SK-N-MC (cell line): ENCODE results near the gene UGT1A10.

Source experiments
- DNase-seq: peaks from one replicate; pipeline ENCODE4 v3.0.0-alpha.2; 2011; ENCODE audit warnings: low read depth, low spot score
- H3K27ac ChIP-seq: fragments of 200-600 bp; sonication (generic); 2 replicates; pipeline ENCODE4 v1.5.1; 2016; ENCODE audit warnings: mixed run types
- H3K36me3 ChIP-seq: fragments of 200-600 bp; sonication (generic); 2 replicates; pipeline ENCODE4 v1.6.1; 2017; ENCODE audit warnings: antibody characterized with exemption, low read length, mixed read lengths; ENCODE audit not compliant: insufficient read depth
- H3K4me3 ChIP-seq: fragments of 200-600 bp; sonication (generic); 2 replicates; pipeline ENCODE4 v1.5.1; 2016
- H3K9ac ChIP-seq: fragments of 200-600 bp; sonication (generic); 2 replicates; pipeline ENCODE4 v1.8.0; 2017; ENCODE audit warnings: mixed run types, mixed read lengths; ENCODE audit not compliant: insufficient read length
- H3K9me3 ChIP-seq: fragments of 200-600 bp; sonication (generic); 2 replicates; pipeline ENCODE4 v1.6.1; 2017; ENCODE audit warnings: low read depth, mild to moderate bottlenecking, antibody characterized with exemption, low read length, moderate library complexity, mixed read lengths
- EZH2 ChIP-seq: fragments of 200-600 bp; sonication (generic); IDR thresholded peaks from one replicate; pipeline ENCODE4 v1.6.1; 2017; ENCODE audit warnings: antibody characterized with exemption
- FOXP2 ChIP-seq: optimal IDR thresholded peaks from 2 replicates; pipeline ENCODE3; 2011; ENCODE audit warnings: mild to moderate bottlenecking, moderate library complexity; ENCODE audit not compliant: insufficient read depth; ENCODE audit errors: extremely low read length, control extremely low read depth
- POLR2AphosphoS5 ChIP-seq: IDR thresholded peaks from 2 replicates; pipeline ENCODE4 v1.6.1; 2012; ENCODE audit warnings: mild to moderate bottlenecking, low read depth, low read length, borderline replicate concordance

Gene UGT1A10

DNA sequence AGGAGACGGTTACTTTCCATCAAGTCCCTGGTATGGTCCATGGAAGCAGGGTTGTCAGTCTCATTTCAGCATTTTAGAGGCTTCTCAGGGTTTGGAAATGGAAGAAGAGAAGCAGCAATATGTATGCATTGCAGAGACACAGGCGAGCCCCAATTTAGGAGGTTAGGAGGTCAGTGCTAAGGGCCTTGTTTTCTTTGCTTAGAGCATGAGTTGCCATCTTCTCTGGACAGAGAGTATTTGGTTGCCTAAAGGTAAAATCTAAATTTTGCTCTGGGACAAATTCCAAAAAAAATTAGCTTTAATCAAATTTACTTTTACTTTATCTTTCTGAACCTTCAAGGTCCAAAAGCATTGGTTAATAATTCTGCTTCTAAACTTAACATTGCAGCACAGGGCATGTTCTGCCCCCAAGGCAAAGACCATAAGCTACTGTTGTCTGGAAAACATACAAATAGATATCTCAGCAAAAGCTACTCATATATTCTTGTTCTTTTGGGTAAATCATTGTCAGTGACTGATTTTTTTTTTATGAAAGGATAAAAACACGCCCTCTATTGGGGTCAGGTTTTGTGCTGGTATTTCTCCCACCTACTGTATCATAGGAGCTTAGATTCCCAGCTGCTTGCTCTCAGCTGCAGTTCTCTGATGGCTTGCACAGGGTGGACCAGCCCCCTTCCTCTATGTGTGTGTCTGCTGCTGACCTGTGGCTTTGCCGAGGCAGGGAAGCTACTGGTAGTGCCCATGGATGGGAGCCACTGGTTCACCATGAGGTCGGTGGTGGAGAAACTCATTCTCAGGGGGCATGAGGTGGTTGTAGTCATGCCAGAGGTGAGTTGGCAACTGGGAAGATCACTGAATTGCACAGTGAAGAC is 35.3 kb downstream of the UGT1A10 start, which contains the start of gene UGT1A9:
Gene UGT1A9 (plus strand): TSS at position 609 of the 872 bp plus-strand sequence. CDS start 37 bp downstream, at position 646.
- H3K9me3 ChIP-seq, result no peaks in the 10 kb centered on the region
- no peak within 1 kb of the TSS for H3K27ac ChIP-seq
- no peak within 1 kb of the TSS for H3K4me3 ChIP-seq
- TF ChIP-seq FOXP2, result no peak
- TF ChIP-seq EZH2, result no peak
- TF ChIP-seq POLR2AphosphoS5, result no peak
- H3K9ac ChIP-seq, result no peak within 1 kb of the TSS
- DNase-seq, result no peak
- no peaks in the 10 kb centered on the region for H3K36me3 ChIP-seq

DNA sequence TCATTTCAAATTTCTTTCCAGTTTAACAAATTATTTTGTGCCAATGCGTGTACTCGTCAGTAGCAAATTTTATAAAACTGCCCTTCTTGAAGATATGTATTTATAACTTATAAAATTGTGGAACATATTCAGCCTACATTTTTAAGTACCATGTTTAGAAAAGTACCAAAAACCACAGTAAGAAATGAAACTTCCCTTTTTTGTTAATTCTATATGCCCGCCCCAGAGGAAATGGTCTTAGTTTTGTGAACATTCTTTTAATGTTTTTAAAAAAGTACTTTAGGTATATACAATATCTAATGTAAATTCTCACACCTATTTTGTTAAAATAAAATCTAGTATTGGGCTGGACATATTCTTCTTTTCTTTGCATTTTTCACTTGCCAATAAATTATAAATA is 36.6 kb downstream of the UGT1A10 start:
- no peaks in the 10 kb centered on the region for H3K36me3 ChIP-seq
- no peaks in the 10 kb centered on the region for H3K9me3 ChIP-seq
- no peak overlapping the region for H3K27ac ChIP-seq
- no peak overlapping the region for H3K9ac ChIP-seq
- no peak for TF ChIP-seq POLR2AphosphoS5
- no peak for TF ChIP-seq EZH2
- TF ChIP-seq FOXP2, result no peak
- H3K4me3 ChIP-seq, result no peak overlapping the region
- DNase-seq, result no peak

DNA sequence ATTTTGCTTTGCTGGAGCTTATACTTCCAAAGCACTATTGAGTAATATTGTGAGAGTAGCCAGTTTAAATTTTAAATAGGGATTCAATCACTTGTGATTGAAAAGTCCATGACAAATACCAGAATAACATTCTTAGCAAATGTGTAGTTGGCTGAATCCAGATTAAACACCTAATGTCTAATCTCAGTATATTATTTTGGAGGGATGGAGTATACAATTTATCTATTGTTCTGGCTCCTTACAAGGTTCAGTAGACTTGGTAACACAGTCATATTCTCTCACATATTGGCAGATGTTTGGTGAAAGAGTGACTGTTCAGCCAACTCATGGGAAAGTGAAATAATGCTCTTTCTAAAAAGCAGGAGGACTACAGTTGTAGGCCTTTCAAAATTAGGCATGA is 37.6 kb downstream of the UGT1A10 start:
- H3K9ac ChIP-seq, result no peak overlapping the region
- TF ChIP-seq EZH2 (no peak), FOXP2 (no peak), POLR2AphosphoS5 (no peak)
- no peaks in the 10 kb centered on the region for H3K36me3 ChIP-seq
- no peak overlapping the region for H3K27ac ChIP-seq
- no peak overlapping the region for H3K4me3 ChIP-seq
- no peaks in the 10 kb centered on the region for H3K9me3 ChIP-seq
- DNase-seq, result no peak

DNA sequence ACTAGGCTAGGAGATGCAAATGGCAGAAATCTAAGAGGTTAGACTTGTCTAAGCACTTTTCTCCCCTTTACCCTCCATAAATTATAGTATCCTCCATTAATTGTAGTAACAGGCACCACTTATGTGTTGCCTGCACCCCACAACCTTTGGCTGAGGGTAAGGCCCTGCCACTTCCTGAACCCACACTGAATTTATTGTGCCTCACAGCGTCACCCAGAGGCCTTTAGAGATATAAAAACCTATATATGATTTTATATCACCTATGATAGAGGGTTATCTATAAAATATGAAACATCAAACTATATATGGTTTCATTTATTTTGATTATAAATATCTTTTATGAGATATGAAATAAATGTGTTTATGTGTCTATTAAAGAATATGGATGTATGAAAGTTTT is 38.1 kb downstream of the UGT1A10 start:
- no peak for DNase-seq
- no peak overlapping the region for H3K4me3 ChIP-seq
- TF ChIP-seq POLR2AphosphoS5 (no peak), FOXP2 (no peak), EZH2 (no peak)

DNA sequence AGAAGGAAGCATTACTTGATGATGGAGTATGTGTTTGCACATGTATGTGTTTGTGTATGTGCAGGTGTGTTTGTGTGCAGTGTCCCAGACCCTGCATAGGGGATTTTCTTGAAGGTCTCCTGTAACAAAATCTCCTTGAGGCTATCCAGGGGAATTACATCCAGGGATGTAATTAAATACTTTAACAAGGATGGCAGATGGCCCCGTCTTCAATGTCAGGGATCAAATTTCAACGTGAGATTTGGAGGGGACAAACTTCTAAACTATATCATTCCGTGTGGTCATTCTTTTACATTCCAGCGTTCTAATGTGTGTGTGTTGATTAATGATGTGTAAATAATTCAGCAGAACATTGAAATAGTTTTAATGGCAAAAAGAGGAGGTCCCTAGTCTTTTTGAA is 38.7 kb downstream of the UGT1A10 start:
- DNase-seq, result no peak
- H3K36me3 ChIP-seq, result no peaks in the 10 kb centered on the region
- no peak for TF ChIP-seq FOXP2
- TF ChIP-seq POLR2AphosphoS5, result no peak
- no peak for TF ChIP-seq EZH2
- H3K4me3 ChIP-seq, result no peak overlapping the region
- H3K9me3 ChIP-seq, result no peaks in the 10 kb centered on the region
- H3K9ac ChIP-seq, result no peak overlapping the region
- no peak overlapping the region for H3K27ac ChIP-seq

More for the DNA sequence above, 38.1 kb downstream of the UGT1A10 start:
- no peaks in the 10 kb centered on the region for H3K9me3 ChIP-seq
- H3K36me3 ChIP-seq, result no peaks in the 10 kb centered on the region
- no peak overlapping the region for H3K27ac ChIP-seq
- H3K9ac ChIP-seq, result no peak overlapping the region

DNA sequence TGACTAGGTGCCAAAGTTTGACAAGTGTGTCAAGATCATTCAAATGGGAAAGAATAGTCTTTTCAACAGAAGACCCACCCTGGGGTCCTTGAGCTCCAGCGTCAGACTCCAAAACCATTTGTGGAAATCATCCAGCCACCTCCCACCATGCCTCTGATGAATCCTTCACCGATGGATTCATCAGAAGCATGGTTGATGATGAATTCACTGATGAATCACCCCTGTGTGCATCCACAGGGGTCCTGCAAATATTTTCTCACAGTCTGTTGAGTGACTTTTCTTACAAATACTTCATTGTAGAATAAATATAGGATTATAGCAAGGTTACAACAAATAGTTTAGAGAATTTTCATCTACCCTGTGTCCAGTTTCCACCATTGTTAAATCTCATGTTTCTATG is 39.8 kb downstream of the UGT1A10 start:
- no peak for TF ChIP-seq FOXP2
- TF ChIP-seq POLR2AphosphoS5, result no peak
- TF ChIP-seq EZH2, result no peak
- H3K9me3 ChIP-seq, result no peaks in the 10 kb centered on the region
- H3K9ac ChIP-seq, result no peak overlapping the region
- no peaks in the 10 kb centered on the region for H3K36me3 ChIP-seq
- H3K27ac ChIP-seq, result no peak overlapping the region
- no peak for DNase-seq
- H3K4me3 ChIP-seq, result no peak overlapping the region

DNA sequence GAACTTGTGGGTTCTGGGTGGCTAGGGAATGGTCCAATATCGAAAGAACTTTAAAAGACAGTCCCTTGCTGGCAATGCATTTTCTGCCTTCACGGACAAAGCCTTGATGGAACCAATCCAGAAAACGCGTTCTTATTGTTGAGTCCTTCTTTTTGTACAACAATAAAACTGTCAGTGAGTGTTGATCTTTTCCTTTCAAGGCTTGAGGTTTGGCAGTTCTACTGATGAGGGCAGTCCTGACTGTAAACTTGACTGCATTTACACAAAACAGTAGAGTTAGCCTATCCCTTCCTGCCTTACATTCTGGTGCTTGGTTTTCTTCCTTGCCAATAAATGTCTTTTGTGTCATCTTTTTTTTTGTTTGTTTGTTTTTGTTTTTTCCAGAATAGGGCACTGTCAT is 42.9 kb downstream of the UGT1A10 start:
- Histone ChIP-seq H3K9me3 (no peaks in the 10 kb centered on the region), H3K27ac (no peak overlapping the region), H3K9ac (no peak overlapping the region), H3K36me3 (no peaks in the 10 kb centered on the region), H3K4me3 (no peak overlapping the region)
- no peak for DNase-seq
- TF ChIP-seq POLR2AphosphoS5 (no peak), EZH2 (no peak), FOXP2 (no peak)

DNA sequence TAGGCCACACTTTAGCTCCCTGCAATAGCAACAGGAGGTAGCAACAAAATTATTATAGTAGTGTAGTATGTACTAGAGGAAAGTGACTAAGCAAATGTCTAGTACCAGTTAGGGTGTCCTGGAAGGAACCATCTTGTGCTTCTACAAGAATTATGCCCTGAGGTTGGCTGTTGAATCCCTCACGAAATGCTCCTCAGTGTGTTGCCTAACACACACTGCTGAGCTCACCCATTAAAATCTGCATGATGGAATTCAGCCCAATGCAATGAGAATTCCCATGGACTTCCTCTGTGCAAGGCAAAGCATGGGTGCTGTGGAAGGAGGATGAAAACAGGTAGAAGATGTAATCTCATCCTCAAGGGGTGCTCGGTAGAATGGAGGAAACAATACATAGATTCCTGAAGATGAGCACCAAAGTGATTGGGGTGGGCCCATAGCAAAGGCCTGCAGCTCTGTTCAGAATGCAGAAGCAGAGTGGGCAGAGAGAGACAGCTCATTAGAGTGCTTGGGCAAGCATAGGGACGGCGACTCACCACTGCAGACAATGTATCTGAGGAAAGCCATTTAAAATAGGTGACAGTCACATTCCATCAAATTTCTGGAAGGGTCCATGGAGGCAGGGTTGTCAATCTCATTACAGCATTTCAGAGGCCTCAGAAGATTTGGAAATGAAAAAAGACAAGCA is 44.3 kb downstream of the UGT1A10 start:
- Histone ChIP-seq H3K9me3 (no peaks in the 10 kb centered on the region), H3K27ac (no peak overlapping the region), H3K4me3 (no peak overlapping the region), H3K36me3 (no peaks in the 10 kb centered on the region), H3K9ac (no peak overlapping the region)
- DNase-seq, result no peak
- TF ChIP-seq FOXP2, result no peak
- TF ChIP-seq EZH2, result no peak
- no peak for TF ChIP-seq POLR2AphosphoS5

DNA sequence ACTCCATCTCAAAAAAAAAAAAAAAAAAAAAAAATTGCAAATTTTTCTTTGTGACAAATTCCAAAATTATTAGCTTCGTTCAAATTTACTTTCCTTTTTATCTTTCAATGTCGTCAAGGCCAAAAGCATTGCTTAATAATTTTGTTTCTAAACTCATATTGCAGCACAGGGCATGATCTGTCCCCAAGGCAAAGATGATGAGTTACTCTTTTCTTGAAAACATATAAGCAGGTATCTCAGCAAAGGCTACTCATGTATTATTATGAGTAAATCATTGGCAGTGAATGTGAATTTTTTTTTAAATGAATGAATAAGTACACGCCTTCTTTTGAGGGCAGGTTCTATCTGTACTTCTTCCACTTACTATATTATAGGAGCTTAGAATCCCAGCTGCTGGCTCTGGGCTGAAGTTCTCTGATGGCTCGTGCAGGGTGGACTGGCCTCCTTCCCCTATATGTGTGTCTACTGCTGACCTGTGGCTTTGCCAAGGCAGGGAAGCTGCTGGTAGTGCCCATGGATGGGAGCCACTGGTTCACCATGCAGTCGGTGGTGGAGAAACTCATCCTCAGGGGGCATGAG is 45.4 kb downstream of the UGT1A10 start, which contains the start of gene UGT1A7:
Gene UGT1A7 (plus strand): TSS at position 381 of the 579 bp plus-strand sequence. CDS start 37 bp downstream, at position 418.
- TF ChIP-seq FOXP2, result no peak
- TF ChIP-seq POLR2AphosphoS5, result no peak
- TF ChIP-seq EZH2, result no peak
- no peak within 1 kb of the TSS for H3K4me3 ChIP-seq
- no peaks in the 10 kb centered on the region for H3K36me3 ChIP-seq
- no peak within 1 kb of the TSS for H3K27ac ChIP-seq
- no peaks in the 10 kb centered on the region for H3K9me3 ChIP-seq
- no peak within 1 kb of the TSS for H3K9ac ChIP-seq
- no peak for DNase-seq
